GM19452 (cell line): ENCODE data around the gene PLXNC1.

ENCODE experiments used
- ATAC-seq: cut with Tn5 transposase; IDR thresholded peaks from one replicate; pipeline ENCODE4 v1.9.1; 2021; ENCODE audit not compliant: unreplicated experiment

Gene PLXNC1

GRCh38 chr12:94262228-94263010, 114.0 kb downstream of the PLXNC1 start:
- peak; percentile 50 for ATAC-seq

DNA sequence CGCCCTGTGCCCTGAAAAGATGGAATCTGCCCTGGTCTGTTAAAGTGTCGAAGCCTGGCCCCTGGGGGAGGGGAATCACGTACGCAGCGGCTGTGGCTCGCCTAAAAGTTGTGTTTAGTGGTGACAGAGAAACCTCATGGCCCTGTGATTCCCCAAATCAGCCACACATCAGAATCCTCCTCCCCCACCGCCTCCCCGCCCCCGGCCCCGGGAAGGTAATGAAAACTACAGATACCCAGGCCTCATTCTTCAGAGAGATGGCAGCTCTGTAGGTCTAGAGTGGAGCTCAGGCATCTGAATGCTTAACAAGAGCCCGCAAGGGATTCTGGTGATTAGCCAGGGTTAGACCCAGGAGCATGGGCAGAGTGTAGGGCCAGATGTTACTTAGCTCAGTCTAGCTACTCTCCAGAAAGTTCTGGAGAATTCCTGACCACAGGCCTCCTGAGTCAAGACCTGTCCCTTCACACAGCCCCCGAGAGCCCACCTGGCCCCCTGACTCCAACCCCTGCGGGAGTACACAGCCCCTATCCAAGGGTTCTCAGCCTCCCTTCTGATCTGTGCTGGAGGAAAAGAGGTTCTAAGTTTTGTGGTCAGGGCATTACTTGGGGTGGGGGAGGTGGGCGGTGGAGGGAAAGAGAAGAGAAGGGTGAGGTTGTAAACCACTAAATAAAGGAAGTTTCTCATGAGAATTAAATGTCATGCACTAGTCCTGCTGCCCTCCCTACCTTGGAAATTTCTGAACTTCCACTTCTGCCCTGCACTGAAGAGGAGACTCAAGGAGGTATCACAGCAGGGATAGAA, 114.8 kb downstream of the PLXNC1 start:
- ATAC-seq: peak; percentile 33

DNA sequence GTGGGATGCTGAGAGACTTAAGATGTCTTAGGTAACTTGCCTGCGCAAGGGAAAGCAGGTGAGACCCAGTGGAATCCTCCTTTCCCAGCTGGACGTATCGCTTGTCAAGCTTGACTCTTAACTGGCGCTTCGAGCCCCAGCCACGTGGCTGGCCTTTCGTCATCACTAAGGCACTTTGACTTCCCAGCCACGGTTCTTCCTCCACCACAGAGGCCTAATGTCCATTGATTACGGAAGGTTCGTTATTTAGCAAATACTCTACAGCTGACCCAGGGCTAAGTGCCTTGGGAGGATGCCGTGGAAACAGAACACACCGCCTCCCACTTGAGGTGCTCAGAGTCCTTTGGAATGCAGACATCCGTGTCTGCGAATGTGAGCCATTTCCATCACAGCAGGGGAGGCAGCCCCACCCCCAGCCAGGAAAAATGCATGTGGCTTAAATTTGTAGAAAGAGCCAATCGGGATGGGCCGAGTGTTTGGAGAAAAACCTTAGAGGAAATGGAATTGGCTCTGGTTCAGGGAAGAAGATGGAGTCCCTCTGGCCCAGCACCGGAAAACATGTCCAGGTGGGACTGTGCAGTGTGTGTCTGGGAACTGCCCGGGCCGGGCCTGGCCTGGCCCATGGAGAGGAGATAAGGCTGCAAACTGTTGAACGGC, 115.7 kb downstream of the PLXNC1 start:
- no peak for ATAC-seq

DNA sequence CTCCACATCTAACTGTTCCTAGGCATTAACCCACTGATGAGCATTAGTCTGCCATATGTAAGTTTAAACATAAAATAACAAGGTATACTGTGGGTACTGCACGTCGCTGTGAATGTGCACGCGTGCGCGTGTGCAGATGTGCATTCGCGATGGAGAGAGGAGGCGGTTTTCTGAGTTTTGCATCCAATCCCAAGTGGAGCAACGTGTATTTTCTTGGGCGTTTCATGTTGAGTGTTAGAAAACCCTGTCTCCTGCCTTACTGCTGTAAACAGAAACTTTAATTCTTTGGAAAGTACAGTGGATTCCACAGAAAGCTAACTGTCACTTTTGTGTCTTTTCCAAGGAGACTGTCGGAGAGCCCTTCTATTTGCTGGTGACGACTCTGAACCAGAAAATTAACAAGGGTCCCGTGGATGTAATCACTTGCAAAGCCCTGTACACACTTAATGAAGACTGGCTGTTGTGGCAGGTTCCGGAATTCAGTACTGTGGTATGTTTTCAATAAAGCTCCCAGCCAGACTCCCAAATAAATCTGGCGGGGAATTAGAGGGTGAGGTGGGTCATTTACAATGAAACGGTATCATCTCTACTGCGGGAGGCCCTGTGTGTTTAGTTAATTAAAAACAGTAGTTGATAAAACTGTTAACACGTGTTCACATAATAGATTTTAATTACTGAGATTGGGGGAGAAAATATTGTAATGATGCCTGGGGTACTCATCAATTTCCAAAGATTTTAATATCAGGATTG, 116.5 kb downstream of the PLXNC1 start:
- no peak for ATAC-seq

DNA sequence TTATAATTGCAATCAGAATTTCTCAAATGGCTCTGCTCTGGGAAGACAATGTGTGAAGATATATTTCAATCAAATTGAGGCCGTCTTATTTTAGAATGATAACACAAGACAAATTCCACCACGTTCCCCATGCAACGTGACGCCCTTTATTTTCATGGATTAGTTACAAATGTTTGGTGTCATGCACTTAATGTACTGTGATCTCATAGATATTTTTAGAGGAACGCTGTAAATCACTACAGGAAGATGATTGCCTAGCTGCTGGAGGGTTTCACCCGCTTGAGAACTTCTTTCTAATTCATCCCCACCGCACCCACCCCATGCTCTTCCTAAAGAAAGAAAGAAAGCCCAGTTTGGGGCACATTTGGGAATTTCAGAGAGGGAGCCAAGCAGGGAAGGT, 117.2 kb downstream of the PLXNC1 start:
- no peak for ATAC-seq

- ATAC-seq: no peak
Measured at GRCh38 chr12:94265966-94266745, 117.8 kb downstream of the PLXNC1 start.

- ATAC-seq: no peak
Measured at GRCh38 chr12:94266796-94267536, 118.6 kb downstream of the PLXNC1 start.

DNA sequence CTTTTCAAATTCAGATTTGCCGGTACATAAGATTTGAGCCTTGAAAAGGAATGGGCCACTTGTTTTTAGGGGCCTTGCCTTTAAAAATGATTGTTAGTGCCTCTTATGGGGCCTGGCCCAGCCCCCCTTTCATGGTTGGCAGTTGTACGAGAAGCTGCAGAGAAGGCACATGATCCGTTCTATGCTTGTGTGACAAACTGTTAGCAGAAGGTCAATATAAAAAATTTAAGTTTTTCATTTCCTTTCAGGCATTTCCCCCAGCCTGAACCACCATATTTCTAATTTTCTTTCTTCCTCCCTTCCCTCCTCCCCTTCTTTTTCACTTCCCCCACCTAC, 119.1 kb downstream of the PLXNC1 start:
- no peak for ATAC-seq

DNA sequence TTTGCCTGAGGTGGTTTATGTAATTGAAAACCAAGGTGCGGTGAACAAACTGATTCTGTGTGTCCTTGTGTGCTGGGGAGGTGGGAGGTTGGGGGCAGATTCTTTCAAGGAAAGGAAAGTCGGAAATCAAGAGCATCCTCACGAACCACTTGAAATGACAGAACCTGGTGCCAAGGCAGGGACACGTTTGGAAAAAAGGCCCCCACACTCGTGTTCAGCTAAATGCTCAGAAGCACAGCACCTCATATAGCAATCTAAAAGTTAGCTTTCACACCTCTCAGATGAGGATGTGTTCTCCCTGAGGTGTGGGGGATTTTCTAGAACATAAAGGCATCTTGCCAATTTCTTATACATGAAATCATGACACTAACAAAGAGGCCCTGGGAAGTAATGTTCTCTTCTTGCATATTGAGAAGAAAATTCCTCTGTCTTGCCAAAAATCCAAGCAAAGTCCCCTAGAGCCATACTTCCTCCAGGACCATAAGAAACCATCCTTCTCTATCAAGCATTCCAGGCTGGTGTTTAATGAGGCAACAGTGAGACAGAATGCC, 119.6 kb downstream of the PLXNC1 start:
- ATAC-seq: no peak

DNA sequence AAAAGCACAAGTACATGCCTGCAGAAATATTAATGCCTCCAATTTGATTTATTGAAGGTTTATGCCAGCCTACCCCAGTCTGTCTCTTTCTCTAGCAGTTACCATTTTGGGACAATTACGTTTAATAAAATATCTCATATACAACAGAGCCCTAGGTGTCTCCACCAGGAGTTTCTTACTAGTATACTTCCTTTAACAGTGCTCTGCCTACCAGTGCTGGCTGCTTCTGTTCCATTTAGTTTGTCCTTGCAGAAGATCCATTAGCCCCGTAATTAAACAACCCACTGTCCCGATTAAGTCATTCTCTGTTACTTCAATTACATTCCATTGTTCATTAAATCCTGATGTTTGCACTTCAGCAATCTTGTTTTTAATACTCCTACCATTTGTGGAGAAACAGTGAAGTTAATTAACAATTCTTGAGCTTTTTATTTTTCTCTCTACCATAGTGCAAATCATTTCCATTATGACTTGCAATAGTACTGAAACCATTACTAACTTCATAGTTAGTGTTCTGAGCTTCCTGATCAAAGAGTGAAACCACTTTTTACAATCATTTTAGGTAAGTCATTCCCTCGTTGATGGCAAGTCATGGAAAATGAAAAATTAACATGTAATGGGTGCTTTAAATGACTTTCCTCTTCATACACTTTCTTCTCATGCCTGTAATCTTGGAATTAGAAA, 121.1 kb downstream of the PLXNC1 start:
- ATAC-seq: peak; percentile 61

- ATAC-seq: no peak
Measured at GRCh38 chr12:94271351-94271750, 123.0 kb downstream of the PLXNC1 start.

DNA sequence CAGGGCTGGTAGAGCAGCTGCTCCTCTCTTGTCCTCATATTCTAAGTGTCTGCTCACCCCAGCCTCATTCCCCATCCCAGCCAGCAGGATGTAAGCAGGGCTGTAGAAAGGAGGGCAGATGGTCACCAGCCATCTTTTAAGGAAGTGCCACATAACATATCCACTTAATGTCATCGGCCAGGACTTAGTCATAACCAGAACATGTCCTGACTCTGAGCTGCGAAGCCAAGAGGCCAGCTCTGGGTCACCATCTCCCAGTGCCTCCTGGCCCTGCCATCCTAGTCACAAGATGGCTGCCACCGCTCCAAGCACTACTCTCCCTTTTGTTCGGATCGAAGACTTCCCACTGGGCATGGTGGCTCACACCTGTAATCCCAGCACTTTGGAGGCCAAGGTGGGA, 123.9 kb downstream of the PLXNC1 start:
- ATAC-seq: no peak

DNA sequence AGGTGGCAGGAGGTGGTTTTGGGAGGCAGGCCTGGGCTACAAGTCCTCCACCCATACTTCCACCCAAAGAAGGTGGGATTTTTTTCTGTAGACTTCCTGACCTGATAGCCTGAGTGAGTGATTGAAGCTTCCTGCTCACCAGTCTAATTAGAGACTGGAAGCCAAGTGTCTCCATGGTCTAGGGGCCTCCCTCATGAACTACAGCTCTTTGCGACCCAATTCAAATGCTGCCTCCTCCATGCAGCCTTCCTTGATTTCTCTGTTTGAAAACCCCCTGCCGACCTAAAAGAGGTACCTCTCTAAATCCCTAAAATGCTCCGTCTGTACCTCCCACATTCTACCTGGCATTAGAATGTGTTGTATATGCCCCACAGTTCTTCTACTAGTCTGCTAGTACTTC, 124.9 kb downstream of the PLXNC1 start:
- no peak for ATAC-seq

DNA sequence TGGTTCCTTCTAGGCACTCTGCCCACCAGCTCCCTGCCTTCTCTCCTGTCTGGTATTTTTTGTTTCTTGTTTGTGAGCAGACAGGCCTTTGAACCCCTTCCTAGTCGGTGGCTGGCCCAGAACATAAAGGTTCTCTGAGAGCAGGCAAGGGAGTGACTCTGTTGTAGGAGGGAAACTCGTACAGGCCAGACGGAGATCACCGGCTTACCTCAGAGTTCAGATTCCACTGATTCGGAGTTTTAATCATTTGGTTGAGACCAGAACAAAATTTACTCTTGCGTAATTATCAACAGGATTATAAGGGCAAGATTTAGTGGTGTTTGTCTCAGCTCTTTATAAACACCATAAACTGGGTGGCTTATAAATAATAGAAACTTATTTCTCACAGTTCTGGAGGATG, 128.3 kb downstream of the PLXNC1 start:
- ATAC-seq: no peak

DNA sequence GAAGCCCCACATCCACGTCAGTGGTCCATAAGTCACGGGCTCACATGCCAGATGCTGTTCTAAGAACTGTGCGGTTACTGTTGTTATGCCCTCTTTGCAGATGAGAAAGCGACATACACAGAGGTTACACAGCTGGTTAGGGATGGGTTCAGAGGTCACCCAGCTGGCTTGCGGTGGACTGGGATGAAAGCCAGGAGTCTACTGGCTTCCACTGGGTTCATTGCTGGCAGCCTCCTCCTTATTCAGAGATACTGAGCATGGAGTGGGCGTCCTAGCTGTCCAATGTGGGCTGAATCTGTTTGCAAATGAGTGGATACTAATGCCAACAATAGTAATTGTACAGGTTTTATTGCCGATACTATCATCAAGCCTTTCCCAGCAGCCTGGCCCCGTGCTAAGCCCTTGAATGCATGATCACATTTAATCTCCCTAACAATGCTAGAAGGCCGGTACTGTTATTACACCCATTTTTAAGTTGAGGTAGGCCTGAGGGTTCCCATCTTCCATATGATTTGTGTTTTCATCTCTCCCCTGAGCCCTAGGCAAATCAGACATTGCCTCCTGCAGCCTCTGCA, 129.1 kb downstream of the PLXNC1 start:
- no peak for ATAC-seq

- ATAC-seq: no peak
Measured at GRCh38 chr12:94280063-94280462, 131.7 kb downstream of the PLXNC1 start.

- ATAC-seq: no peak
Measured at GRCh38 chr12:94282675-94283074, 134.3 kb downstream of the PLXNC1 start.

DNA sequence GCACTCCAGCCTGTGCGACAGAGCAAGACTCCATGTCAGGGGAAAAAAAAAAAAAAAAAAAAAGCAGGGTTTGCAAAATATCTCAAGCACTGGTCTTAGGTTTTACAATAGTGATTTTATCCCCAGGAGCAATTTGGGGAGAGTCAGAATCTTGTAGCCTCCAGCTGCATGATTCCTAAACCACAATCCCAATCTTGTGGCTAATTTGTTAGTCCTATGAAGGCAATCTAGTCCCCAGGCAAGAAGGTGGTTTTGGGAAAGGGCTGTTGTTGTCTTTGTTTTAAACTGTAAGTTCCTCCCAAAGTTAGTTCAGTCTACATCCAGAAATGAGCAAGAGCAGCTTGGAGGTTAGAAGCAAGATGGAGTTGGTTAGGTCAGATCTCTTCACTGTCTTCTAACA, 135.7 kb downstream of the PLXNC1 start:
- no peak for ATAC-seq

GRCh38 chr12:94284859-94285258, 136.5 kb downstream of the PLXNC1 start:
- ATAC-seq: no peak
